OCI-LY1 (cell line): ENCODE data around the gene CD276.
"Not testable (repeated sequence)": the region's sequence is repeated elsewhere in the genome, so short reads cannot be mapped to it uniquely, and the experiment has no call there.

Experiments
- CTCF ChIP-seq: fragments of 200-600 bp; sonication (generic), shearing (Covaris generic); IDR thresholded peaks from 2 replicates; pipeline ENCODE4 v1.5.1; 2017; ENCODE audit warnings: mild to moderate bottlenecking, antibody characterized with exemption, low read length, moderate library complexity, mixed read lengths
- EZH2 ChIP-seq: fragments of 200-600 bp; sonication (generic), shearing (Covaris generic); IDR thresholded peaks from 2 replicates; pipeline ENCODE4 v1.8.0; 2017; ENCODE audit warnings: borderline replicate concordance, mixed run types, mild to moderate bottlenecking, antibody characterized with exemption, low read length, moderate library complexity, mixed read lengths

GRCh38 chr15:73732051-73732450 is 47.9 kb downstream of the CD276 start:
- not testable (repeated sequence) for TF ChIP-seq CTCF, EZH2
